Activated gamma-delta T cell treated with anti-CD3 and anti-CD28 coated beads, Interleukin-2, amount 50 U/mL, for 16 hours (primary cell): ENCODE data around the gene PIP4K2B.
A peak's percentile ranks its signal among the peaks of the same experiment; 100 is the strongest.

Experiments used
- DNase-seq: peaks from one replicate; pipeline ENCODE4 v3.0.0-alpha.2; 2020; ENCODE audit warnings: low read depth

The PIP4K2B gene

GRCh38 chr17:38777641-38778250, 21.6 kb downstream of the PIP4K2B start:
- no peak for DNase-seq

DNA sequence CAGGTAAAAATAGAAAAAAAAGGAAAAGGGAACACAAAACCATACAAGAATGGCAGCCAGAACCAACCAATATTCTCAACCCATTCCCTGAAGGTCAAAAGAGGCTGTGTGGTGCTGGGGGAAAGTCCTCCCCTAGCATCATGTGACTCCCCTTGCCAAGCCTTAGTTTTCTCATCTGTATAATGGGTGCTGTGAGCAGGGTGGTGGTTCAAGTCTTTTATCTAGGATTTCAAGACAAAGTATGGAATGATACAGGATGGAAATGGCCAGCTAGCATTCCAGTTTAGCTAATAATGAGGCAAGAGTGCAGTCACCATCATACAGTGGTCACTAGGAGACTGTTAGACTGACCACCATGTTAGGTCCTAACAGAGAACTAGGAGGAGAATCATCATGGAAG, 26.1 kb downstream of the PIP4K2B start:
- DNase-seq: no peak

DNA sequence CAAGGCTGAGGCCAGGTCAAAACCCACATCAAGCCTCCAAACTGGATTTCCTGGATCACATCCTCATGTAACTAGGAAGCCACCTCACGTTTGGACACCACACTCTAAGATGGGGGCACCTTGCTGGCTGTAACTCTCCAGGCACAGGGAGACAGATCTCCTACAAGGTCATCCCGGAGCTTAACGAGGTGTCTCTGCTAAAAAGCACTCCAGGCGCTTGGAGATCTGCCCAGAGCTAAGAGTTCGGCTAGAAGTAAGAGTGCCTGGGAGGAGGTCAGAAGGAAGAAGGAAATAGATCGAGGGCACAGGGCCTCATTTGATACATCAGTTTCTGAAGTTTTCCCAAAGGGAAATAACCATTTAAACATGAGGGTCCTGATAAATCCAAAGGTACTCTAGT, 30.9 kb downstream of the PIP4K2B start:
- DNase-seq: no peak

GRCh38 chr17:38766341-38766740, 33.0 kb downstream of the PIP4K2B start:
- DNase-seq: no peak

GRCh38 chr17:38762231-38762630, 37.1 kb downstream of the PIP4K2B start:
- no peak for DNase-seq

DNA sequence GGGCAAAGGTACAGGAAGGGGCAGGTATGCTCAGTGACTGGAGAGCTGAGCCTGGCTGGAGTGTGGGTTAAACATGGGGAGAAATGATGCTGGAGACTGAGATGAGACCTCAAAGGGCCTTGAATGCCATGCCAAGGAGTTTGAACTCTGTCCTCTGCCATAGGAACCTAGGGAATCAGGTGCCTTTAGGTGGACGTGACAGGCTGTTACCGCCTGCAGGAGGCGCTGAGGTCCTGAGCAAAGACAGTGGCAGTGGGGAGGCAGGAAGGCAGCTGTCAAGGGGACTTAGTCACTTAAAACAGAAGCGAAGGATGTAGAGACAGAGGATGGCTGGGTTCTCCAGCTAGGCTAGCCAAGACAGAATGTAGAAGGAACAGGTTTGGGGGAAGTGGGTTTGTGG, 37.7 kb downstream of the PIP4K2B start:
- no peak for DNase-seq

- DNase-seq: no peak
These were observed 46.3 kb downstream of the PIP4K2B start for GRCh38 chr17:38753071-38753506.

GRCh38 chr17:38752308-38753070, 46.9 kb downstream of the PIP4K2B start, which contains the start of gene PSMB3:
Gene PSMB3, plus strand, starts transcription at chr17:38752741. Its CDS starts 86 bp downstream, at chr17:38752827.
- peak; percentile 95 for DNase-seq

DNA sequence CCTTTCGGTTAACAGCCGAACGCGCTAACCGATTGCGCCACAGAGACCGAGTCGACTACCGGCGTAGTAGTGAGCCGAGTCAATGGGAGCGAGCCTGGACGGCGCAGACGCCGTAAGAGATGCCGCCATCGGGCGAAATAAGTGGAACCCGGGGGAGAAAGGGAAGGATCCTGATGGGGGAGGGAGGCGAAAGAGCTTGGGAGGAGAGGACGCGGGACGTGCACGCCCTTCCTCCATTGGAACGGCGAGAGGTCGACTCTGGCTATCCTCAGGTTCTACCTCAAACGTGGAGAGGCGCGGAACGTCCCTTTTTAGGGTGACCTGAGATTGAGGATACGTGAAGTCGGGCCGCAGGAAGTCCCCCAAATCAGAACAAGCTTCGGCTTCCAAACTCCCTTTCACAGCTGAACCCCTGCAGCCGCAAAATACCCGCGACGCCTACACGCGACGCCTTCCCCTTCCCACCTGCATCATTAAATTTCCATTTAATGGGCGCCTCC, 47.5 kb downstream of the PIP4K2B start:
- DNase-seq: peak; percentile 75

DNA sequence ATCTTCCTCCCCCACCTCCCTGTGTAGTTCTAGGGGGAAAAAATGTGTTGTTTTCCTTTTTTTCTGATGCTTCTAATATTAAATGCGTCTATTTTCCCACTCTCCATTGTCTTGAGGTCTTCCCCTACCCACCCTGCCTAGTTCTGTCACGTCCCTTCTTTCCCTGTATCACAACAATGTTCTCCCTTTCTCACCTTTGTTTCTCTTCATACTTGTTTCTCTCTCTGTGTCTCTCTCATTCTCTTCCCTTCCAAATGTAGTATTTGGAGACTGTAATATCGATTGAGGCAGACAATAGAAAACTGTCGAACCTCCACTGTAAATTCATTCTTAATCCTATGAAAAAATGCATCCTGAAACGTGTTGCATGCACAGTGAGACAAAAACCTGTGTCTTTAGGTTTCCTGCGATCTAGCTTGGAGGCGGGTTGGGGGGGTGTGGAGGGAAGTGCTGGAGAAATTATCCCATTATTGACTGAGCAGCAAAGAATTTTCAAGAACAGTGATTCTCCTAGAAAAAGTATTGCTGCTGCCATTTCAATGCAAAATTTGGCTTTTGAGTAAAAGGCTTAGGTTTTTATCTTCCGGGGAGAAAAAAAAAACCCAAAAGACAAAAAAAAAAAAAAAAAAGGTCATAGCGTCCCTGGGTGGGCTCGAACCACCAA, 48.1 kb downstream of the PIP4K2B start:
- DNase-seq: no peak

DNA sequence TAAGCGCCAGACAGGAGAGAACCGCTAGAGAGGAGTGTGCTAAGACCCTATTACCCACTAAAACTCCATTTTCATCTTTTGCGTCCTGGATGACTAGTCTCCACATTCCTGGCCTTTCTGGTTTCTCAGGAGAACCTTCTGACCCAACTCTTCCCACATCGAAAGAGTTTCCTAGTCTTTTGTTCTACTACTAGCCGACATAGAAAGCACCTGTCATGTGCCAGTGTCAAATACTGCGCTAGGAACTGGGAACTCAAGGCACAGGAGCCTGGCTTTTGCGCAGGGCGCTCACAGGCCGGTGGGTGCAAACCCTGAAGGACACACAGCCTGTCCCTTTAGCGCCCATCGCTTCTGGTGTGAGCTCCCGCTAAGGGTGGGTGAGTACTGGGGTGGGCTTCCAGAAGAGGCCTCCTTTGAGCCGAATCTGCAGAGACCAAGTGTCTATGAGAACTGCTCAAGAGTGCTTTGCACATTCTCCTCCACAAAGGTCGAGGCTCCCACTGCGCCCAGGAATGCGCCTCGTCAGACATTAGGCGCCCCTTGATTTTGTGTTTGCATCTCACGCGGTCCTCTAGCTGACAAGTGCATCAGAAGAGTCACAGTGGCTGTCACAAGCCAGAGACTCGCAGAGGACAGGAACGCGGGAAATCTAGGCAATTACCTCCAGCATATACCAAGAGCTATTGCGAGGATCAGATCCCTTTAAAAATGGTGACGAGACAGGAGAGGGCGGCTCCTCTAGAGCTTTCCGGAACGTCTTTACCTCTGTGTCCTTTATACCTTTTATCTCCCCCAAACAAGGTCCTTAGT, 48.8 kb downstream of the PIP4K2B start:
- DNase-seq: no peak

DNA sequence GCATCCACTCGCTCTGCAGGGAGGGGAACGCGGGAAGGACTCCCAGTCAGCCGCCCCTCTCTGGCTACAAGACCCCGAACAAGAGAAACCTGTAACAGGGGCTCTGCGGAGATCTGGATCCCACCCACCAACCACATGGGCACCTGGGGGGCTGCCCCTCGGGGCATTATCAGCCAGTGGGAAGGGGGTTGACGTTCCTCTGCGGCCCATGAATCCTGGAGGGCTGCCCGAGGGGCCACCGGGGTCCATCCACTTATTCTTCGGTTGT, 49.4 kb downstream of the PIP4K2B start:
- no peak for DNase-seq

- no peak for DNase-seq
These were observed 49.9 kb downstream of the PIP4K2B start for GRCh38 chr17:38749223-38750043.

DNA sequence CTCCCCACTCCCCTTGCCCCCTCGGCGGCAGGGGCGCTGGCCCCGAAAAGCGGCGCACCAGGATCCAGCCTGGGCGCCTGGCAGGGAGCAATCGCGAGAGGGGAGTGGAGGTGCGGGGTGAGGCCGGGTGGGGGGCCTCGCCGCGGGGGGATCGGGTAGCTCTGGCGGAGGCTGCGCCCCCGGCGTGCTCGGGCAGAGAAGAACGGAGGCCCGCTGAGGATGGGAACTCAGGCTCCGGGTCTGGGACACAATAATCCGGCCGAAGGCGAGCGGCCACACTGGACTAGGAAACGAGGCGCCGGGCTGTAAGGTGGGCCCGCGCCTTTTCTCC, 50.5 kb downstream of the PIP4K2B start:
- DNase-seq: no peak

DNA sequence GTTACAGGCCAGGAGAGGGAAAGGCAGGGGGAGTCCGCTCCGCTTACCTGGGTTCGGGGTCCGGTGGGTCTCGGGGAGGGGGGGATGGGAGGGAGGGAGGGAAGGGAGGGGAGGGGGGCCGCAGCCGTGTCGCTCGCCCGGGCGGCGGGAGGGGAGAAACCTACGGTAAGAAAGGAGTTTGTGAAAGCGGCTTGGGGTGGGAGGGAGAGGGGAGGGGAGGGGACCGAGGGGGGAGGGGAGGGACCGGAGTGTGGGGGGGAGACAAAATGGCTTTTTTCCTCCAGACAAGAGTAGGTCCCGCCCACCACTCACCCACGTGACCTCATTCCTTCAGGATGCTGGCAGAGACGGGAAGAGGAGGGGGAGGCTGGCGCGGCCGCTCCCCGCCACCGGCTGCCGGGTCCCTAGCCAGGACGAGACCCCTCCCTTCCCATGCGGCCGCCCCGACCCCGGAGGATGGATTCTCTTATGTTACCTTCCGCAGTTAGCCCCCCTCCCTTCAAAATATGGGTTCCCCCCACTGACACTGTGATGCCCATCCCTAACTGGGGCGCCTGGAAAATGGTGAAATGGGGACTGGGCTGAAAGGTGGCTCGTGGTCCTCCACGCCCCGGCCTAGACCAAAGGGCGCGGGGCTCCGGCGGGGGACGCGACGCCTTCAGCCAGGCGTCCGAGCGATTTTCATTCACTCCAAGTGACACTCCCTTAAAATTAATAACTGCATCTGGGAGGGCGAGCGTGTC, 51.0 kb downstream of the PIP4K2B start, which contains the start of gene PCGF2:
PCGF2 (minus strand) TSS at position 188 of the 743 bp plus-strand sequence. CDS start 7,934 bp downstream, outside the sequence.
- no peak for DNase-seq

GRCh38 chr17:38747463-38748148, 51.8 kb downstream of the PIP4K2B start:
- no peak for DNase-seq

- DNase-seq: no peak
These were observed 52.4 kb downstream of the PIP4K2B start for GRCh38 chr17:38746849-38747462.

DNA sequence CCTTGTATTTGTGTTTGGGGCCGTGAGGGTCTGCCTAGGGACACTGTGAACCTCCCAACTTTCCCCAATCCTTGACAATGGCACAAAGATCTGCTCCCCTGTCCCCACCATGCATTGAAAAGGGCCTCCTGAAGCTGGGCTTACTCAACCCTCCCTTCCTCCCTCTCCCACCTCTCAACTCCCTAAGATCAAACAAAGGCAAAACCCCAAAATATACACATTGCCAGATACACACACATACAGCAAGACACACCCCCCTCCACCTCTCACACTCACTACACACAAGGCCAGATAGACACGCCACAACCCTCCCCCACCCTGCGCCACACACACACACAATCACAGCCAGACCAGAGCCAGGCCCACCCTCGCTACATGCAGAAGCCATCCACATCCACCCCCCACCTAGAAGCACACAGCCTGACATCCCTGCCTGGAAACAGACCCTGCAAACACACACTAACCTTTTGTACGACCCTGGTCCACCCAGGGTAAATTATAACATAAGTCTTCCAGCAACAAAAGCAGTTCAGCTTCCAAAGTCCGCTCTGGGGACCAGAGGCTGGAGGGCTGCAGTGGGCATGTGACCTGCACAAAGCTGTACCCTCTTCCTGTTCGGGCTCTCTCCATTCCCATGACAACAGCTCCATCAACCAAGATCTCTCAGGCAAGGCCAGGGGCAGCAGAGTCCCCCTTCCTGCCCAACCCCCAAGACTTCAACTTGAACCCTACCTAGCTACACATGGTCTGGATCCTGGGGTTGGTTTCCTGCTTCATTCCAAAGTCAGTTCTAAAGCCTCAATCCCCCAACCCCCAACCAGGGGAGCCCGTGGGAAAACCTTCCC, 53.1 kb downstream of the PIP4K2B start:
- DNase-seq: no peak

DNA sequence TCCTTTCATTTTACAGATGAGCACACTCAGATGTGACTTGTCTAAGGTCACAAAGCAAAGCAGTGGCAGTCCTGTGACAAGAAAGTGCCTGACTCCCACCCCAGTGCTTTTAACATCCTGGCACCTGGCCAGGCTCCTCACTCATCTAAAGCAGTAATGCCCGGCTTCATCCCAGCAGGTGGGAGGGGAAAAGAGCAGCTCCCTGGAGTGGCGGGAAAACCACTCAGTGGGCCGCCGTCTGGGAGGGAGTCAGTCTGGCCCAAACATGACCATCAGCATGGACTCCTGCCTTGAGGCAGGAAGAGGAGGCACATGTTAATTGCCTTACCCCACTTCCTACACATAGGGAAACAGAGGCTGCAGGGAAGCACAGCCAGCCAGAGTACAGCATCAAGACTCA, 53.8 kb downstream of the PIP4K2B start:
- no peak for DNase-seq
